M059J (cell line): ENCODE data around the gene PACRG. TPM values are rescaled to one million over a fixed set of nuclear protein-coding genes. Genes with fewer than 3 reads are reported as not detected.
A peak's percentile ranks its signal among the peaks of the same experiment; 100 is the strongest.

Experiments
- DNase-seq: peaks from one replicate; pipeline ENCODE4 v3.0.0-alpha.2; 2012; ENCODE audit warnings: low read depth
- total RNA-seq: library from RNA; depleted of rRNA; stranded (reverse); fragments of >200 nt; shearing (Covaris generic); gene quantifications from 2 replicates; pipeline ENCODE4 v1.2.3, GENCODE V29; 2014

Gene PACRG
- total RNA-seq, 1 experiment from 2014 or later = 0.12 TPM

DNA sequence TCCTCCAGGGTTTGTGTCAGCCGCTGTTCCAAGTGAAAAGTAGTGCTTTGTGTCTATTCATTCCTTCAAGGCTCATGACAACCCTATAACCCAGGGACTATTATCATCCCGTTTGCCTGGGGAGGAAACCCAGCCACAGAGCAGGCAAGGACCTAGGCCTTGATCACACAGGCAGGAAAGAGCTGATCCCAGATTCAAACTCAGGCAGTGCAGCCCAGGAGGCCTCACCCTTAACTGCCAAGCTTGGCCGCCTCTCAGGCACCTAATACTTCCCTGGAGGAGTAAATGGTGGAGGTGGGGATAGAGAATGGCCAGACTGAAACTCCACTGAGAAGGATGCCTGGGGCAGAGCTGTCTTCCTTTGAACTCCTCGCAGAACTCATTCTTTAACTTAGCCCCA lies 471.6 kb downstream of the PACRG start:
- no peak for DNase-seq

DNA sequence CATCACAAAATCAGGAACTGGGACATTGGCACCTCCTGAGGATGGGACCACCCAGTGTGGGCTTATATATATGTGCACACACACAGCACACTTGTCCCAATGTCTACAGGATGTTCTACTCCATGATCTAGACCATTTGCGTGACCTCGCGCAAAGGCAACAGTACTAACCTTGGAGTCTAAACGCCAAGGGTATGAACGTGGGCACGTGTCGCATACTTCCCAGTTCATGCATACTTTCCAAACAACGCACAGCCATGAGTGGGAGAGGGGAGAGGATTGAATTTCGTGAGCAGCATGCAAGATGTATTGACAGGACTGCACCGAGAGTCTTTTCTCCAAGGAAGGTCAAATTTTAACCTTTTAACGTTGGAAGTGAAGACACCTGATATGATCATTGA lies 472.5 kb downstream of the PACRG start:
- DNase-seq = no peak

DNA sequence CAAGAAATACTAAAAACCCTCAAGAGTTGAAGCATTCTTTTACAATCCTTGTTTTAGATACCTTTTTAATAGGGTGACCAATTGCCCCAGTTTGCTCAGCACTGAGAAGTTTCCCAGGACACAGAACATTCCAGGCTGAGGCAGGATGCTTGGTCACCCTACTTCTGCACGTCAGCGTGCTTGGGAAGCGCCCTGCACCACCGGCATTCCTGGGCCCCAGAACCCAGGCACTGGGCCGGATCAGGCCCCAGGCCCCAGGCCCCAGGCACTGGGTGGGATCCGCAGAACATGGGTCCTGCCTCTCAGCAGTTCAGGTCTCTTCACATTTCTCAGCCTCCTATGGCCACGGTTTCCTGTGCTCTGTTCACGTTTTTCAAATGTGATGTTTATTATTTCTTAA lies 472.9 kb downstream of the PACRG start:
- DNase-seq = peak; percentile 26

GRCh38 chr6:163201855-163202254 lies 474.1 kb downstream of the PACRG start:
- no peak for DNase-seq

DNA sequence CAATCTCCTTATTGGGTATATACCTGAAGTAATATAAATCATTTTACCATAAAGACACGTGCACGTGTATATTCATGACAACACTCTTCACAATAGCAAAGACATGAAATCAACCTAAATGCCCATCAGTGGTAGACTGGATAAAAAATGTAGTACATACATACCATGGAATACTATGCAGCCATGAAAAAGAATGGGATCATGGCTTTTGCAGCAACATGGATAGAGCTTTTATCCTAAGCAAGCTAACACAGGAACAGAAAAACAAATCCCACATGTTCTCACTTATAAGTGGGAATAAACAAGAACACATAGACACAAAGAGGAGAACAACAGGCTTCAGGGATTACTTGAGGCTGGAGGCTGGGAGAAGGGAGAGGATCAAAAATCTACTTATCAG lies 478.4 kb downstream of the PACRG start:
- DNase-seq = no peak

DNA sequence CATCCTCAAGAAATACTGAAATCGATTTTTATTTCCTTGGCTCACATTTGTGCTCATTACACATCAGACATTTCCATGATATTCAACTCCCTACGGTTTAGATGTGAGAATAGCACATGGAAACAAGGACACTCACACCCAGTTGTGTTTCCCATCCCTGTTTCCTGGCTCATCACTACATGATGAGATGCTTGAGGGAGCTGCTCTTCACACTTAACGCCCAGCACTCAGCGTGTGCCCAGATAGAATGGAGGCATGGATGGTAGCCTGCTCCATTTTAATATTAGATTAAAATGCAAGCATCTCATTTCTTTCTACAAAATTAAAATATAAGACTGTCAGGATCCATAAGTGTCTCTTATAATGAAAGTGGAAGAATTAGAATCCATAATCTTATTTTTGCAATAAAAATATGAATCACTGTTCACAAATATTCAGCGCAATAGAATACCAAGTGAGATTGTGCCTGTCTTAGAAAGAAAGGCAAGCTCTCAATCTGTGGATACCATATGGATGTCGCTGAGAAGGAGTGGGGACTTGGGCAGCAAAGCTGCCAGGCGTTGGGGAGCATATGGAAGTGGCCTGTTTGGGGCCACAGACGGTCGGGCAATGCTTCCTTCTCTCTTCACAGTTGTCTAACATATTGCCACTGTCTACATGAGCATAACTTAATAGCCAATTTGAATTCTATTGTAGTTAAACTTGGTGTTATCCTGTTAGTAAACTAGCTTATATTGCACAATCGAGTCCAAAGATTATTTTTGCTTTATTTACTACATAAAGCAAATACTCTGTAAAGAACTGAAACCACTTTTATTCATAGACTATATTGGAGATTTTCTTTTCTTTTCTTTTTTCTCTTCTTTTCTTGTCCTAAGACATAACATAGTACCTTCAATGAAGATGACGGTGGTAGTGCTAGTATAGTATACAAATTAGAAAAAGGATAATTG lies 479.9 kb downstream of the PACRG start:
- no peak for DNase-seq

- no peak for DNase-seq
Measured at GRCh38 chr6:163209005-163209404, 481.2 kb downstream of the PACRG start.

- DNase-seq = no peak
Measured at GRCh38 chr6:163212123-163212522, 484.3 kb downstream of the PACRG start.

DNA sequence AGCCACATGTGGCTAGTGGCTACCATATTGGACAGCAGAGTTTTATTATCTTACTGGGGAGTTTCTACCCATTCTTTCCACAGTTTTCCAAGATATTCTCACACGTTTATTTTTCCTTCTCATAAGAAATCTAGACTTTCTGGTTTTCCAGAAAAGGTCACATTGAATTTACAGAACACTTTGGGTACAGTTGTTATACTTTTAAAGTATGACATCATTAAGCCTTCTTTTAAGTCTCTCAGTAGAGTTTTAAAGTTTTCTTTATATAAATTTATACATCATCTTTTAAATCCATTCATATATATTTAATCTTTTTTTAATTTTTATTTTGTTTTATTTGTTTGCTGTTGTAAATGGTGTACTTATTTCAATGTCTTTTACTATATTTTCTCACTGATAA lies 486.5 kb downstream of the PACRG start:
- no peak for DNase-seq

DNA sequence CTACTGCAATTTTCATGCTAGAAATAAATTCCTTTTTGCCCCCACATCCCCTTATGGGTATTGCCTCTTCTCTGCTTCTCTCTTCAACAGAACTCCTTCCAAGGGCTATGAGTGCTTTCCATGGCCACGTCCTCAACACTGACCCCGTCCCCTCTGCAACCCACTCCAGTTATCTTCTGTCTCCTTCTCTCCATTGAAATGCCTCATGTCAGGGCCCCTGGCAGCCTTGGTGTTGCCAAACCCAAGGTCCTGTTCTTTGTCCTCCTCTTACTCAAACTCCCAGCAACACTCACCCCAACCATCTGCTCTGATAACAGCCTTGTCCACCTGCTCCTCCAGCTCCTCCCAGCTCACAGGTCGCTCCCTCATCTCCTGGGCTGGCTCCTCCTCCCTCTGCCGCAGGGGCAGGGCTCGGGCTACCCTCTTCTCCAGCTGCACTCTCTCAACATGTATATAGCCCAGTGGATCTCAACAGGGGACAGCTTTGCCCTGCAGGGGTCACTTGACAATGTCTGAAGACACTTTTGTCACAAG lies 490.7 kb downstream of the PACRG start:
- no peak for DNase-seq

- DNase-seq = no peak
Measured at GRCh38 chr6:163226181-163226835, 498.5 kb downstream of the PACRG start.

GRCh38 chr6:163226836-163227485 lies 499.2 kb downstream of the PACRG start:
- DNase-seq = peak; percentile 77

GRCh38 chr6:163228041-163228440 lies 500.3 kb downstream of the PACRG start:
- DNase-seq = no peak

- no peak for DNase-seq
Measured at GRCh38 chr6:163229050-163229449, 501.3 kb downstream of the PACRG start.

DNA sequence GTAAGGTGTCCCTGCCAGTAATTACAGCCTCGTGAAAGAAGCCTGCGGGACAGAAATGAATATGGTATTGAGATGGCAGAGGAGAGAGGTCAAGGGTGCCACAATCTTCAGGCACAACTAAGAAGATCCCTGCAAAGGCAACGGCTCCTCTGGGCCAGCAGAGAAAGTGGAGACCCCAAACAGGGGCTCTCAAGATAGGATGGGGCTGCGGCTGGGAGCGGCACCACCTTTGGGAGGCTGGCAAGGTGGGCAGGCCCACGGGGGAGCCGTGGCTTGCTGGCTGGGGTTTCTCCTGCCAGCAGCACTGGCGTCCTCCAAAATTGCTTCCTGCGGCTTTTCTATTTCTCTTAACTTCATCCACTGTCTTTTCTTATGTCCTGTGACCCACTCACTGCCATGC lies 503.1 kb downstream of the PACRG start:
- DNase-seq = no peak

GRCh38 chr6:163231356-163232014 lies 503.7 kb downstream of the PACRG start:
- peak; percentile 17 for DNase-seq

DNA sequence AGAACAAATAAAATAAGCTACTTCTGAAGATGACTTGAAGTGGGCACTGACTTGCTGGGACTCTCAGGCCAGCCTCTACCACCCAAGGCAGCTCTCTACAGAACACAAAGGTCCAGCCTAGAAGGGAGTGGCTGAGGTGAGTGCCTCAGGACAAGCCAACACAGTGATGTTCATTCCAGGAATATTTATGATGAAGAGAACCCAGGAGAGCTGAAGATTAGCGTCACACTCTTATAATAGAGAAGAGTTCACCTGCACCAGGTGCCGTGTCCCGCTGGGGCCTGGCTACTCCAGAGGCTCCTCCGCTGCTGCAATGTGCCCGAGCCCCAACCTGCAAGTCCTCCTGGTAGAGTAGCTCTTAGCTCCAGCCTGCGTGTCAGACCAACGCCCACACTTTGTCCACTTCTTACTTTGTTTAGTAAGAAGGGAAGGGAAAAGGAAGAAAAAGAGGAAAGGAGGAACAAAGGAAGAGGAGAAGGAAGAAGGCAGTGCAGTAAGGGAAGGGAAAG lies 504.3 kb downstream of the PACRG start:
- no peak for DNase-seq

DNA sequence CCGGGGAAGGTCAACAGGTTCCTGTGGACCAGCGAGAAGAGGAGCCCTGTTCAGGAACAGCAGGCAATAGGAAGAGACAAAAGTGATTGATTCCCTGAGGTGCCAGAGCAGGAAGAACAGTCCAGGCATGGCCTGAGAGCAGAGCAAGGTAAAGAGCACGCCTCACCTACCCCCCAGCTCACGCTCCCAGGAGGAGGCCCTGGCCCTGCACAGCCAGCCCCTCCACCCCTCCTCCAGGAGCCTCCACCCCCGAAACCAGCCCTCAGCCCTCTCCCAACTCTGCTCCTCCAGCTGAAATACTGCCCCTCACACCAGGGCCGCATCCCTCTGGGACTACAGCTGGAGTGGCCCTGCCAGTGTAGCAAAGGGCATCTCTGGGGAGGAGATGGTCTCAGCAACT lies 504.9 kb downstream of the PACRG start:
- DNase-seq = no peak

GRCh38 chr6:163237110-163237509 lies 509.3 kb downstream of the PACRG start:
- no peak for DNase-seq

DNA sequence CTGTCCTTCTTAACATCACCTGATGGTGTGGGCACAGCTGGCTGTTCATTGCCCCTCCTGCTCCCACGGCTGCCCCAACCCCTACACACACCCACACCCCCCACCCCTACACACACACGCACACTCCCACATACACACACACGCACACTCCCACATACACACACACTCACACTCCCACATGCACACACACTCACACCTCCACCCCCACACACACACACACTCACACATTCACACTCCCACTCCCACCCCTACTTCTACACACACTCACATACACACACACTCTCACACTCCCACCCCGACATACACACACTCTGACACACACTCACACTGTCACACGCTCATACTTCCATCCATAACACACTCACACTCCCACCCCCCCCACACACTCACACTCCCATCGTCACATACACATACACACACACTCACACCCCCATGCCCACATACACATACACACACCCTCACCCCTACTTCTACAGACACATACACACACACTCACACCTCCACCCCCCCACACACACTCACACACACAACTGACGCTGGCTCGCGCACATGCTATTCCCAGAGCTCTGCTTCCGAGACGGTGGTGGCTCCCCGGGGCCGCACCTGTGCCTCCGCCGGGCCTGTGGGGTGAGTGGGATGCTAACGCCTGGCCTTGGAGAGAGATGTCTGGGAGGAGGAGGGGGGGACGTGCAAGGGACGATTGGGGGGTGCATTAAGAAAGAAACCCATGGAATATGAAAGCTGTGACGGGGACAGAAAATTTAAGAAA lies 512.0 kb downstream of the PACRG start:
- DNase-seq = no peak

DNA sequence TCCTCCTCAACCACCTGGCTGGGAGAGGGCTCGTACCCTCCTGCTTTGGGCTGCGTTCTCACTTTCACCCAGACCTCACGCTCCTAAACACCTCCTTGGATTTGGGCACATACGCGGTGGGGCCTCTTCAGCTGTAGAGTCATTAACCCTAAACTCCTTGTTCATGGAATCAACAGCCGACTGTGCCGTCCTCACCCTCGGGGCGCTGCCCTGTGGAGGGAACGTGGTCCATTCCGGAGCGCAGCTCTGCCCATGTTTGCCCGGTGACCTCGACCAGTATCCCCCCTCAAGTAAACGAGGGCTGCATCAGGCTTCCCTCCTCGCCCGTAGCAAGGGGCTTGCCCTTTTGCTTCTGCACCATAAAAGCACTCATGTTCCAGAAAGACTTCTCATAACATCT lies 512.8 kb downstream of the PACRG start:
- DNase-seq = no peak
